NOMO-1 (cell line): ENCODE measurements around the gene ATP13A2.
"Not testable (repeated sequence)": the region's sequence is repeated elsewhere in the genome, so short reads cannot be mapped to it uniquely, and the experiment has no call there.

Source experiments
- DNase-seq, 2 experiments: peaks; one replicate each; lab custom pipeline; 2025; ENCODE audit not compliant: unreplicated experiment in 2 of 2; lab: John Stamatoyannopoulos, UW

The ATP13A2 gene

GRCh38 chr1:16961297-16962133, 50.2 kb downstream of the ATP13A2 start:
- DNase-seq, result no peak

GRCh38 chr1:16960560-16961296, 51.0 kb downstream of the ATP13A2 start:
- DNase-seq, result peak; percentile 34 to 70

GRCh38 chr1:16958475-16958874, 53.3 kb downstream of the ATP13A2 start:
- no peak for DNase-seq

GRCh38 chr1:16957731-16958130, 54.0 kb downstream of the ATP13A2 start:
- DNase-seq, result no peak

GRCh38 chr1:16956775-16957174, 55.0 kb downstream of the ATP13A2 start:
- no peak for DNase-seq

GRCh38 chr1:16955186-16955585, 56.5 kb downstream of the ATP13A2 start:
- no peak for DNase-seq

GRCh38 chr1:16954579-16954978, 57.1 kb downstream of the ATP13A2 start:
- no peak for DNase-seq

- DNase-seq, result not testable (repeated sequence)
Measured at GRCh38 chr1:16952376-16952775, 59.4 kb downstream of the ATP13A2 start.

- DNase-seq, result not testable (repeated sequence)
Measured at GRCh38 chr1:16949026-16949425, 62.7 kb downstream of the ATP13A2 start.

GRCh38 chr1:16948282-16948891, 63.3 kb downstream of the ATP13A2 start:
- DNase-seq, result not testable (repeated sequence)

- no peak for DNase-seq
Measured at GRCh38 chr1:16946646-16947045, 65.1 kb downstream of the ATP13A2 start.

- DNase-seq, result not testable (repeated sequence)
Measured at GRCh38 chr1:16946185-16946584, 65.5 kb downstream of the ATP13A2 start.

GRCh38 chr1:16945512-16945911, 66.2 kb downstream of the ATP13A2 start:
- DNase-seq, result not testable (repeated sequence)

- no peak for DNase-seq
Measured at GRCh38 chr1:16944038-16944437, 67.7 kb downstream of the ATP13A2 start.

- DNase-seq, result not testable (repeated sequence)
Measured at GRCh38 chr1:16939386-16940180, 72.1 kb downstream of the ATP13A2 start.

- DNase-seq, result no peak
Measured at GRCh38 chr1:16938351-16939321, 73.1 kb downstream of the ATP13A2 start.

GRCh38 chr1:16936580-16936979, 75.1 kb downstream of the ATP13A2 start:
- DNase-seq, result not testable (repeated sequence)
